HepG2 (cell line): ENCODE data around the gene FFAR1. TPM values are rescaled to one million over a fixed set of nuclear protein-coding genes. Genes with fewer than 3 reads are reported as not detected.
A peak's percentile ranks its signal among the peaks of the same experiment; 100 is the strongest.

ENCODE experiments used
- ATF4 ChIP-seq, 2 experiments: fragments of 450-650 bp in 1 of 2; sonication (generic) in 1 of 2; formaldehyde crosslinking; IDR thresholded peaks; 2 replicates each; pipeline versions ENCODE4 v1.5.0 to v1.8.0; 2020 to 2022; ENCODE audit warnings: mild to moderate bottlenecking in 1 of 2, missing genetic modification reagents in 1 of 2
- ATF6 ChIP-seq: sonication (generic); formaldehyde crosslinking; conservative IDR thresholded peaks from 2 replicates; pipeline ENCODE4 v1.4.0; 2020; ENCODE audit warnings: missing genetic modification reagents
- ATF7-NPFF ChIP-seq: sonication (generic); formaldehyde crosslinking; IDR thresholded peaks from 2 replicates; pipeline ENCODE4 v1.8.1; 2023; ENCODE audit warnings: mild to moderate bottlenecking, low read depth, missing genetic modification reagents, moderate library complexity
- BRF2 ChIP-seq: sonication (generic); formaldehyde crosslinking; IDR thresholded peaks from 2 replicates; pipeline ENCODE4 v1.8.1; 2022; ENCODE audit warnings: mild to moderate bottlenecking, missing genetic modification reagents
- DBP ChIP-seq: sonication (generic); formaldehyde crosslinking; IDR thresholded peaks from 2 replicates; pipeline ENCODE4 v1.4.0; 2020; ENCODE audit warnings: missing genetic modification reagents; ENCODE audit errors: not compliant biosample characterization
- HOXD1 ChIP-seq: sonication (generic); formaldehyde crosslinking; IDR thresholded peaks from 2 replicates; pipeline ENCODE4 v1.5.0; 2020; ENCODE audit warnings: missing genetic modification reagents
- MED13 ChIP-seq: sonication (generic); formaldehyde crosslinking; IDR thresholded peaks from 2 replicates; pipeline ENCODE4 v1.5.0; 2020; ENCODE audit warnings: missing genetic modification reagents
- NFRKB ChIP-seq: fragments of 450-650 bp; IDR thresholded peaks from 2 replicates; pipeline ENCODE4 v1.6.1; 2017
- PLRG1 ChIP-seq: fragments of 450-650 bp; conservative IDR thresholded peaks from 2 replicates; pipeline ENCODE4 v1.6.1; 2016
- RXRA ChIP-seq: sonication (generic); formaldehyde crosslinking; IDR thresholded peaks from 2 replicates; pipeline ENCODE4 v1.5.1; 2020; ENCODE audit warnings: missing genetic modification reagents
- U2AF1 ChIP-seq: fragments of 200-400 bp; formaldehyde crosslinking; optimal IDR thresholded peaks from 2 replicates; pipeline ENCODE3; 2017; ENCODE audit warnings: mild to moderate bottlenecking, low read depth, low read length
- ZFY ChIP-seq: sonication (generic); formaldehyde crosslinking; IDR thresholded peaks from 2 replicates; pipeline ENCODE4 v1.4.0; 2020; ENCODE audit warnings: missing genetic modification reagents
- ZGPAT ChIP-seq: IDR thresholded peaks from 2 replicates; pipeline ENCODE4 v1.6.1; 2016; ENCODE audit warnings: mild to moderate bottlenecking
- ZNF101 ChIP-seq: sonication (generic); formaldehyde crosslinking; IDR thresholded peaks from 2 replicates; pipeline ENCODE4 v1.4.0; 2020; ENCODE audit warnings: mild to moderate bottlenecking, low read depth, missing genetic modification reagents, borderline replicate concordance
- ZNF281 ChIP-seq: sonication (generic); formaldehyde crosslinking; IDR thresholded peaks from 2 replicates; pipeline ENCODE4 v1.4.0; 2020; ENCODE audit warnings: missing genetic modification reagents, borderline replicate concordance
- ZNF350 ChIP-seq: sonication (generic); formaldehyde crosslinking; IDR thresholded peaks from 2 replicates; pipeline ENCODE4 v1.4.0; 2020; ENCODE audit warnings: mild to moderate bottlenecking, low read depth, missing genetic modification reagents, borderline replicate concordance
- ZNF580 ChIP-seq: IDR thresholded peaks from 2 replicates; pipeline ENCODE4 v1.6.1; 2016; ENCODE audit warnings: low read depth, borderline replicate concordance
- ZNF660 ChIP-seq: sonication (generic); formaldehyde crosslinking; IDR thresholded peaks from 2 replicates; pipeline ENCODE4 v1.5.1; 2020; ENCODE audit warnings: mild to moderate bottlenecking, low read depth, missing genetic modification reagents, borderline replicate concordance
- ZNF746 ChIP-seq: sonication (generic); formaldehyde crosslinking; IDR thresholded peaks from 2 replicates; pipeline ENCODE4 v1.8.0; 2022; ENCODE audit warnings: mild to moderate bottlenecking, missing genetic modification reagents
- polyA plus RNA-seq, 8 experiments: library from polyadenylated mRNA; depleted of rRNA in 3 of 8; stranded (reverse) in 7 of 8; unstranded in 1 of 8; fragments of >200 nt; fragmentation: Illumina TruSeq in 4 of 8; extraction: Trizol in 4 of 8; gene quantifications; 2 replicates each; pipeline versions ENCODE4 v1.2.1 to v1.2.3, GENCODE V29; 2011 to 2016; ENCODE audit warnings: low read depth in 4 of 8, missing spikeins in 1 of 8, mixed read lengths in 1 of 8; ENCODE audit not compliant: insufficient read depth in 1 of 8
- total RNA-seq, 5 experiments: library from RNA; depleted of rRNA; stranded (reverse); fragments of >200 nt; fragmentation: Illumina TruSeq; extraction: Trizol; gene quantifications; 2 replicates each; pipeline ENCODE4 v1.2.3, GENCODE V29; 2016; ENCODE audit warnings: low read depth in 1 of 5

FFAR1 gene
- total and polyA plus RNA-seq, 2 of the 13 experiments (the other 11 are each of a cell fraction or from before 2014, with no cell fraction given), result not detected

GRCh38 chr19:35352448-35353304 lies 5.0 kb downstream of the FFAR1 start (continued):
- no peak for TF ChIP-seq BRF2 (CRISPR knock-in tag)
- no peak for TF ChIP-seq ZFY
- no peak for TF ChIP-seq MED13 (CRISPR knock-in tag)
- TF ChIP-seq ZNF660, result no peak
- no peak for TF ChIP-seq ZNF350
- TF ChIP-seq PLRG1, result no peak
- no peak for TF ChIP-seq HOXD1 (CRISPR knock-in tag)
- TF ChIP-seq DBP, result no peak
- no peak for TF ChIP-seq ZNF746
- TF ChIP-seq RXRA (CRISPR knock-in tag), result no peak; the same call in 1 of the 2 replicates
- no peak for TF ChIP-seq ZNF281 (CRISPR knock-in tag)
- TF ChIP-seq ZNF580 (CRISPR knock-in tag), result no peak
- TF ChIP-seq ATF7-NPFF (CRISPR knock-in tag), result no peak
- no peak for TF ChIP-seq ATF6
- TF ChIP-seq ZNF101 (CRISPR knock-in tag), result no peak
- TF ChIP-seq ZGPAT, result 0 out of 2 replicates have a peak, but pooled peaks have one; percentile 39
- no peak for TF ChIP-seq ATF4 (CRISPR knock-in tag; IDR thresholded peaks at IDR 0.05)
- no peak for TF ChIP-seq NFRKB
- TF ChIP-seq U2AF1, result no peak
